Suprapubic skin (tissue), 4 donors: Measurements from ENCODE around the gene DTD1. TPM values are rescaled to one million over a fixed set of nuclear protein-coding genes. Genes with fewer than 3 reads are reported as not detected.
A peak's percentile ranks its signal among the peaks of the same experiment; 100 is the strongest.

ENCODE experiments used
- DNase-seq, 2 donors: peaks; one replicate each; pipeline ENCODE4 v3.0.0-alpha.2; 2019; ENCODE audit warnings: low spot score in 2 of 2
- H3K27ac ChIP-seq: fragments of 200-600 bp; sonication (generic); one replicate; pipeline ENCODE4 v1.5.1; 2019
- H3K27me3 ChIP-seq: fragments of 200-600 bp; sonication (generic); one replicate; pipeline ENCODE4 v1.5.1; 2019
- H3K36me3 ChIP-seq: fragments of 200-600 bp; sonication (generic); one replicate; pipeline ENCODE4 v1.5.1; 2019
- H3K4me1 ChIP-seq: fragments of 200-600 bp; sonication (generic); one replicate; pipeline ENCODE4 v1.5.1; 2019
- H3K4me3 ChIP-seq: fragments of 200-600 bp; sonication (generic); one replicate; pipeline ENCODE4 v1.5.1; 2019; ENCODE audit warnings: mild to moderate bottlenecking
- H3K9me3 ChIP-seq: fragments of 200-600 bp; sonication (generic); one replicate; pipeline ENCODE4 v1.5.1; 2019
- EP300 ChIP-seq: sonication (generic); formaldehyde crosslinking; IDR thresholded peaks from one replicate; pipeline ENCODE4 v1.6.1; 2017; ENCODE audit warnings: antibody characterized with exemption
- POLR2A ChIP-seq, 2 donors: fragments of 450-650 bp; IDR thresholded peaks; one replicate each; pipeline ENCODE4 v1.6.1; 2017; ENCODE audit warnings: antibody characterized with exemption in 2 of 2, mild to moderate bottlenecking in 2 of 2, moderate library complexity in 2 of 2
- POLR2AphosphoS5 ChIP-seq, 3 donors: sonication (generic); formaldehyde crosslinking; IDR thresholded peaks; one replicate each; pipeline ENCODE4 v1.6.1; 2017; ENCODE audit warnings: antibody characterized with exemption in 3 of 3
- WGBS: methylation state at CpG from one replicate; pipeline ENCODE4 v1.1.5; 2018; 5-methylcytosine and 5-hydroxymethylcytosine counted together
- total RNA-seq, 4 donors: library from RNA; depleted of rRNA; stranded (reverse); fragments of >200 nt; gene quantifications; one replicate each; pipeline ENCODE4 v1.1.0, GENCODE V29; 2016
- TF ChIP-seq, protein P1 (sequence below), 2 donors: fragments of 200-600 bp in 1 of 2; fragments of 450-650 bp in 1 of 2; sonication (generic) in 1 of 2; IDR thresholded peaks; one replicate each; pipeline ENCODE4 v1.5.1; 2016 to 2019; ENCODE audit warnings: antibody characterized with exemption in 2 of 2, mild to moderate bottlenecking in 1 of 2, moderate library complexity in 1 of 2

DTD1 gene
- total RNA-seq, 4 donors from 2014 or later = 22.5 to 33.2 (median 27.0) TPM

DNA sequence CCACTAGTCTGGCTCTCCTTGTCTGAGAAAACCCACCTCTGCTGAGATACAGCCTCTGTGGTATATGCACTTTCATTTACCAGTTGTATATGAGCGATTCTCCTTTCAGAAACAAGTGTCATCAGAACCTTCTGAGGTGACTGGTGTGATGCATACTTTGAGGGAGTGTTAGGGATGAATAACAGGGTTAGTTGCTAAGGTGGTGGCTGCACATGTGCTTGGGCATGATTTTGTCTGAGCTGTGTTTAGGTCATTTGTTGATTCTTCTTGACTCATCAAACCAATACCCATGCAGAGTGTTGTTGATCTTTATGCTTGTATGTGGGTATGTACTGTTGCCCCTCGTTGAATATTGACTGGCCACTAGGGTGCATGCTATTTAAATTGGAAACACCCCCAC, 25.7 kb downstream of the DTD1 start:
- DNase-seq = no peak
- Histone ChIP-seq H3K27me3 (no peaks in the 10 kb centered on the region), H3K9me3 (no peaks in the 10 kb centered on the region), H3K4me1 (peaks cover 13% of the 10 kb centered on the region), H3K36me3 (peaks cover 5% of the 10 kb centered on the region), H3K4me3 (no peak overlapping the region), H3K27ac (peak overlapping the region; percentile 47)
- TF ChIP-seq POLR2A (IDR thresholded peaks at IDR 0.05) (no peak), POLR2AphosphoS5 (IDR thresholded peaks at IDR 0.05) (no peak), EP300 (no peak)
- TF ChIP-seq, protein P1, sequence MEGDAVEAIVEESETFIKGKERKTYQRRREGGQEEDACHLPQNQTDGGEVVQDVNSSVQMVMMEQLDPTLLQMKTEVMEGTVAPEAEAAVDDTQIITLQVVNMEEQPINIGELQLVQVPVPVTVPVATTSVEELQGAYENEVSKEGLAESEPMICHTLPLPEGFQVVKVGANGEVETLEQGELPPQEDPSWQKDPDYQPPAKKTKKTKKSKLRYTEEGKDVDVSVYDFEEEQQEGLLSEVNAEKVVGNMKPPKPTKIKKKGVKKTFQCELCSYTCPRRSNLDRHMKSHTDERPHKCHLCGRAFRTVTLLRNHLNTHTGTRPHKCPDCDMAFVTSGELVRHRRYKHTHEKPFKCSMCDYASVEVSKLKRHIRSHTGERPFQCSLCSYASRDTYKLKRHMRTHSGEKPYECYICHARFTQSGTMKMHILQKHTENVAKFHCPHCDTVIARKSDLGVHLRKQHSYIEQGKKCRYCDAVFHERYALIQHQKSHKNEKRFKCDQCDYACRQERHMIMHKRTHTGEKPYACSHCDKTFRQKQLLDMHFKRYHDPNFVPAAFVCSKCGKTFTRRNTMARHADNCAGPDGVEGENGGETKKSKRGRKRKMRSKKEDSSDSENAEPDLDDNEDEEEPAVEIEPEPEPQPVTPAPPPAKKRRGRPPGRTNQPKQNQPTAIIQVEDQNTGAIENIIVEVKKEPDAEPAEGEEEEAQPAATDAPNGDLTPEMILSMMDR (IDR thresholded peaks at IDR 0.05) = no peak
- 85% methylated on average over 2 of the region's 2 CpGs for WGBS

DNA sequence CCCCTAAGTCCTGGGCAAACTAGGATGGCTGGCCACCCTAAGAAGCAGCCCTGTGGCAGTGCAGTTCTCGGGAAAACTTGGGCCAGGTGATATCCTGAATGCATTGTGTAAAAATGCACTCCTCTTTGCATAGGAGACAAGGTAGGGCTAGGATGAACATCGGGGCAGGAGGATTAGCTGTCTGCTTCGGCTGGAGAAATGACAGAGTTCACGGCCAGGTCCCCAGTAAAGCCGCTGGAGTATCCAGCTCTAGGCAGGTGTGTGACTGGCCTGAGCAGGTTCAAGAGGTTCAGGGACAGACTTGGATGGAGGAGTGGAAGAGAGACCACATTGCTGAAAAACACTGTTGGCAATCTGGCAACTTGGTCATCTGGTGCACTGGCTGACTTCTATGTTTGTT, 26.4 kb downstream of the DTD1 start:
- no peaks in the 10 kb centered on the region for H3K9me3 ChIP-seq
- H3K4me1 ChIP-seq = peaks cover 13% of the 10 kb centered on the region
- peaks cover 5% of the 10 kb centered on the region for H3K36me3 ChIP-seq
- no peaks in the 10 kb centered on the region for H3K27me3 ChIP-seq
- H3K27ac ChIP-seq = no peak overlapping the region
- no peak for DNase-seq
- 93% methylated on average over 5 of the region's 5 CpGs for WGBS
- TF ChIP-seq EP300 = no peak
- TF ChIP-seq, protein P1 (IDR thresholded peaks at IDR 0.05) = no peak
- no peak for TF ChIP-seq POLR2A (IDR thresholded peaks at IDR 0.05)
- TF ChIP-seq POLR2AphosphoS5 (IDR thresholded peaks at IDR 0.05) = no peak
- H3K4me3 ChIP-seq = no peak overlapping the region

DNA sequence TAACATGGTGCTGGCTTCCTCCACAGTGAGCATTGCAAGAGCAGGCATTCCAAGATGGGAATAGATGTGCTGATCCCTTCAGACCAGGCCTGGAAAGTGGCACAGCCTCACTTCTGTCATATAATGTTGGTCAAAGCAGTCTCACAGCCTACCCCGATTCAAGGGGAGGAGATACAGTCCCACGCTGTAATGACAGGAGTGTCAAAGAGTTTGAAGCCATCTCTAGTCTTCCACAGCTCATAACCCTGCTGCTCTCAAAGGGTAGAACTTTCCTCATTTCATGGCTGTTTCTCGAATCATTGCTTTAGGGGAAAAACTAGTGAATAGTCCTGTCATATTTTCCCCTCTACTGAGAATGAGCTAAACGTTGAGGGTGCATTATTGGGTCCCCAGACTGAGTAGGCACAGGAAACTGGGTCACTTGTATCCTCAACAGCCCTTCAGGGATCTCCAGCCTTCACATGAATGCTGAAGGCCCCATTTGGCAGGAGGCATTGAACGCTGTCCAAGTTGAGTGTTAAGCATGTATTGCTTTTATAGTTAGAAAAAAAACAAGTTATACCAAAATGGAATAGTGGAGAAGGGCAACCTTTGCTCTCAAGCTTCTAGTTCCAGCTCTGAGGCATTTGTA, 27.3 kb downstream of the DTD1 start:
- H3K27me3 ChIP-seq = no peaks in the 10 kb centered on the region
- H3K27ac ChIP-seq = no peak overlapping the region
- 45% methylated on average over 5 of the region's 5 CpGs for WGBS
- peaks cover 13% of the 10 kb centered on the region for H3K4me1 ChIP-seq
- H3K4me3 ChIP-seq = no peak overlapping the region
- H3K9me3 ChIP-seq = no peaks in the 10 kb centered on the region
- DNase-seq = no peak
- no peak for TF ChIP-seq EP300
- TF ChIP-seq, protein P1 (IDR thresholded peaks at IDR 0.05) = no peak
- no peak for TF ChIP-seq POLR2A (IDR thresholded peaks at IDR 0.05)
- no peak for TF ChIP-seq POLR2AphosphoS5 (IDR thresholded peaks at IDR 0.05)
- peaks cover 5% of the 10 kb centered on the region for H3K36me3 ChIP-seq

DNA sequence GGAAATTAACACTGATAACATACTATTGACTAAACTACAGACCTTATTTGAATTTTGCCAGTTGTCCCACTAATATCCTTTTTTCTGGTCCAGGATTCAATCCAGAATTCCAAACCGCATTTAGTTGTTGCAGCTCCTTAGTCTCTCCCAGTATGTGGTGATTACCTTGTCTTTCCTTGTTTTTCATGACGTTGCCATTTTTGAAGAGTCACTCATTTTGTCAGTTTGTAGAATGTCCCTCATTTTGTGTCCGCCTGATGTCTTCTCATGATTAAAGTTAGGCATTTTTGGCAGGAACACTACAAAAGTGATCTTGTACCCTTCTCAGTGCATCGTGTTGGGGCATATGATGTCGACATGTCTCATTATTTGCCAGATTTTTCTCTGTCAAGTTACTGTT, 33.1 kb downstream of the DTD1 start:
- H3K27me3 ChIP-seq = no peaks in the 10 kb centered on the region
- no peak for TF ChIP-seq POLR2AphosphoS5 (IDR thresholded peaks at IDR 0.05)
- H3K9me3 ChIP-seq = no peaks in the 10 kb centered on the region
- no peak for DNase-seq
- no peaks in the 10 kb centered on the region for H3K4me1 ChIP-seq
- H3K4me3 ChIP-seq = no peak overlapping the region
- WGBS = 85% methylated on average over 5 of the region's 5 CpGs
- H3K27ac ChIP-seq = no peak overlapping the region
- H3K36me3 ChIP-seq = no peaks in the 10 kb centered on the region

DNA sequence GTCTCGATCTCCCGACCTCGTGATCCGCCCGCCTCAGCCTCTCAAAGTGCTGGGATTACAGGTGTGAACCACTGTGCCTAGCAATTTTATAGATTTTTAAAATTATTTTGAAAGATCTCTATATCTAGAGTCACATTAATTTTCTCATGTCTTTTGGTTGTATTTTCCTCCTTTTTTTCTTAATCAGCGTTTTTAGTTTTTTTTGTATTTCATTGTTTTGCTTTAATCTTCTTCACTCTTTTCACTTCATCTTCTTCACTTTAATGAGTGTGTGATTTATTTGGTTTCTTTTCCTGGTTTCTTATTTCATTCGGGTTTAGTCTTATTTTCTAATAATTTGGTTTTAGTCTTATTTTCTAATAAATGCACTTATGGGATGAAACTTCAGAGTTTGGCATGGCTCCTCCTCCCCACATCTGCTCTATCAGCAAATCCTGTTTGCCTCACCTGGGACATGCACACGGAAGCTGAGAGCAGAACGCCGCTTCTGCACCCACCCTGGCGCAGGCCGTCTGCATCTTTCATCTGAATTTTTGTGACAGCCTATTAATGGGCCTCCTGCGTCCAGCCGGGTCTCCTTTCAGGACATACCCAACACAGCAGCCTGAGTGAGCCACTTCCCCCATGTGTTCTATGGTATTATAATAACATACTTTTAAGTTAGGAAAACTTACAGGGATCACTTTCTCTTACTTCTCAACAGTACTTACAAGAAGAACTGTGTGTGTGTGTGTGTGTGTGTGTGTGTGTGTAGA, 35.5 kb downstream of the DTD1 start:
- Histone ChIP-seq H3K4me3 (no peak overlapping the region), H3K4me1 (no peaks in the 10 kb centered on the region), H3K36me3 (peaks cover 3% of the 10 kb centered on the region), H3K27ac (no peak overlapping the region), H3K9me3 (no peaks in the 10 kb centered on the region), H3K27me3 (no peaks in the 10 kb centered on the region)
- 91% methylated on average over 14 of the region's 14 CpGs for WGBS
- TF ChIP-seq, protein P1 (IDR thresholded peaks at IDR 0.05) = no peak
- TF ChIP-seq EP300 (no peak), POLR2A (IDR thresholded peaks at IDR 0.05) (no peak), POLR2AphosphoS5 (IDR thresholded peaks at IDR 0.05) (no peak)
- DNase-seq = no peak
